BE2C (cell line): ENCODE measurements around the gene NIT2. TPM values are rescaled to one million over a fixed set of nuclear protein-coding genes. Genes with fewer than 3 reads are reported as not detected.
A peak's percentile ranks its signal among the peaks of the same experiment; 100 is the strongest.

Experiments
- DNase-seq: peaks from one replicate; pipeline ENCODE4 v3.0.0-alpha.2; 2020
- H3K27me3 ChIP-seq: fragments of 250-450 bp; sonication (Bioruptor Pico); 2 replicates; pipeline ENCODE4 v1.5.1; 2020; ENCODE audit warnings: mild to moderate bottlenecking
- H3K36me3 ChIP-seq: fragments of 250-450 bp; sonication (Bioruptor Pico); 2 replicates; pipeline ENCODE4 v1.5.1; 2020; ENCODE audit warnings: mild to moderate bottlenecking
- H3K4me1 ChIP-seq: fragments of 250-450 bp; sonication (Bioruptor Pico); 2 replicates; pipeline ENCODE4 v1.5.1; 2020
- H3K4me3 ChIP-seq: 2 replicates; pipeline ENCODE4 v1.5.1; 2011; ENCODE audit warnings: low read depth, low read length
- H3K9me3 ChIP-seq: fragments of 250-450 bp; sonication (Bioruptor Pico); 2 replicates; pipeline ENCODE4 v1.5.1; 2020
- polyA plus RNA-seq: library from polyadenylated mRNA; unstranded; fragments of >200 nt; gene quantifications from one replicate; pipeline ENCODE4 v1.2.1, GENCODE V29; 2012; ENCODE audit warnings: low read depth, missing spikeins; ENCODE audit not compliant: insufficient read length, insufficient read depth
- TF ChIP-seq, protein P1 (sequence below): IDR thresholded peaks from 2 replicates; pipeline ENCODE4 v1.5.1; 2012; ENCODE audit warnings: mild to moderate bottlenecking, low read depth, low read length

NIT2 gene
- polyA plus RNA-seq = 7.9 TPM

GRCh38 chr3:100334488-100335351, at the start of gene NIT2:
NIT2 (plus strand) TSS chr3:100334757; CDS start chr3:100334792, 35 bp downstream.
- Histone ChIP-seq H3K4me3 (peak within 1 kb of the TSS; percentile 70), H3K27me3 (no peaks in the 10 kb centered on the region), H3K4me1 (no peaks in the 10 kb centered on the region; the same call in 1 of the 2 replicates), H3K9me3 (no peaks in the 10 kb centered on the region), H3K36me3 (no peaks in the 10 kb centered on the region)
- peak; percentile 89 for DNase-seq
- TF ChIP-seq, protein P1, sequence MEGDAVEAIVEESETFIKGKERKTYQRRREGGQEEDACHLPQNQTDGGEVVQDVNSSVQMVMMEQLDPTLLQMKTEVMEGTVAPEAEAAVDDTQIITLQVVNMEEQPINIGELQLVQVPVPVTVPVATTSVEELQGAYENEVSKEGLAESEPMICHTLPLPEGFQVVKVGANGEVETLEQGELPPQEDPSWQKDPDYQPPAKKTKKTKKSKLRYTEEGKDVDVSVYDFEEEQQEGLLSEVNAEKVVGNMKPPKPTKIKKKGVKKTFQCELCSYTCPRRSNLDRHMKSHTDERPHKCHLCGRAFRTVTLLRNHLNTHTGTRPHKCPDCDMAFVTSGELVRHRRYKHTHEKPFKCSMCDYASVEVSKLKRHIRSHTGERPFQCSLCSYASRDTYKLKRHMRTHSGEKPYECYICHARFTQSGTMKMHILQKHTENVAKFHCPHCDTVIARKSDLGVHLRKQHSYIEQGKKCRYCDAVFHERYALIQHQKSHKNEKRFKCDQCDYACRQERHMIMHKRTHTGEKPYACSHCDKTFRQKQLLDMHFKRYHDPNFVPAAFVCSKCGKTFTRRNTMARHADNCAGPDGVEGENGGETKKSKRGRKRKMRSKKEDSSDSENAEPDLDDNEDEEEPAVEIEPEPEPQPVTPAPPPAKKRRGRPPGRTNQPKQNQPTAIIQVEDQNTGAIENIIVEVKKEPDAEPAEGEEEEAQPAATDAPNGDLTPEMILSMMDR = no peak

GRCh38 chr3:100288288-100288894, 46.2 kb upstream of the NIT2 start:
- H3K27me3 ChIP-seq = no peaks in the 10 kb centered on the region
- TF ChIP-seq, protein P1 = no peak
- H3K36me3 ChIP-seq = no peaks in the 10 kb centered on the region
- H3K4me3 ChIP-seq = no peak overlapping the region
- no peaks in the 10 kb centered on the region for H3K4me1 ChIP-seq
- DNase-seq = no peak
- no peaks in the 10 kb centered on the region for H3K9me3 ChIP-seq

DNA sequence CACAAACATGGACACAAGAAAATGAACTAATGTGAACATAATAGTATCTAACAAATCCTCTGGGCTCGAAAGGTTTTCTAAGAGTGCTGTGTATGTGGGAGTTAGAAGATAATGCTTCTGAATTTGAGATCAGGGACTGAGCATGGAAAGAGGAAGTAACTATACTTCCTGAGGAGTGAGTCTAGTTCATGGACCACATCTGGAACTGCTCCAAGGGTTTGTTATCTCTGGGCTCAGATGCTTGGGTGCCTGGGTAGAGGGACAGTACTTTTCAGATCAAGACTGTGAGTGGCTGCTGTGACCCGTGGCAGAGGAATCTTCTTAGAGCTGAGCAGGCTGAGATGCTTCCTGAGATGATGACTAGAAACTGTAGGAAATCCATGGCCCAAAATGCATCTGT, 45.2 kb upstream of the NIT2 start:
- no peak for DNase-seq
- H3K27me3 ChIP-seq = no peaks in the 10 kb centered on the region
- H3K4me1 ChIP-seq = no peaks in the 10 kb centered on the region
- TF ChIP-seq, protein P1 = no peak
- no peak overlapping the region for H3K4me3 ChIP-seq
- H3K9me3 ChIP-seq = no peaks in the 10 kb centered on the region
- H3K36me3 ChIP-seq = no peaks in the 10 kb centered on the region

DNA sequence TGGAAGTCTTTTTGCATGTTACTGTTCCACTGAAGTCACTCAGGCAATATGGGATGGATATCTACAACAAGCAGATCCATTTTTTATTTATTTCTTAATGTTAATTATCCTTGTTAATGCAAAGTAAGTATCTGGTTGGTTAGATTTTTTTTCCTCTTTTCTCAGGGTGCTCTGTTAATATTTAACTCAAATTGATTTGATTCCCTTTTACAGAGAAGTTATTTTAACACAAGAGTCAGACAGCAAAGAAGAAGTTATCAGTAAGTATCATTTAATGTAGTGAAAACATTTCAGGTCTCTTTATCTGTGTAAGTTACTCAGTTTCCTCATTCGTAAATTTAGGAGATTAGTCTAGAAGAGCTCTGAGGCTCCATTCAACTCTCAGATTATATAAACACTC, 39.5 kb upstream of the NIT2 start:
- DNase-seq = no peak
- TF ChIP-seq, protein P1 = no peak
- Histone ChIP-seq H3K27me3 (no peaks in the 10 kb centered on the region), H3K36me3 (peaks cover 4% of the 10 kb centered on the region), H3K4me1 (no peaks in the 10 kb centered on the region), H3K4me3 (no peak overlapping the region), H3K9me3 (no peaks in the 10 kb centered on the region)

DNA sequence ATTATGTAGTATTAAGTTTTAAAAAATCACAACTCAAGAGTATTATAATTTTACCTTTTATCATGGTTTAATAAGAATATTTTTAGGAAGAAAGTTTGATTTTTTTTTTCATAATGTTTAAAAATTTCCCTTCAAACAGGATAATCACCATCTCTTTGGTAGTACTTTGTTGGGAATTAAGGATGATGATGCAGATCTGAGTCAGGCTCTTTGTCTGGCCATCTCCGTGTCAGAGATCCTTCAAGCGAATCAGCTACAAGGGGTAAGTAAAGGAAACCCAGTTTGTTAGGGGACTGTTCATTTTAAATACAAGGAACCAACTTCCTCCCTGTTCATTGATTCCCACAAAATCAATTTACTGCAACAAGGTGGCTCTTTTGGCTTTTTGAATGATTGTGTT, 36.8 kb upstream of the NIT2 start:
- Histone ChIP-seq H3K36me3 (peaks cover 4% of the 10 kb centered on the region), H3K4me1 (no peaks in the 10 kb centered on the region), H3K4me3 (no peak overlapping the region), H3K27me3 (no peaks in the 10 kb centered on the region), H3K9me3 (no peaks in the 10 kb centered on the region)
- TF ChIP-seq, protein P1 = no peak
- DNase-seq = no peak

- DNase-seq = no peak
- no peaks in the 10 kb centered on the region for H3K27me3 ChIP-seq
- H3K4me3 ChIP-seq = no peak overlapping the region
- TF ChIP-seq, protein P1 = no peak
- H3K4me1 ChIP-seq = no peaks in the 10 kb centered on the region
- H3K9me3 ChIP-seq = no peaks in the 10 kb centered on the region
- H3K36me3 ChIP-seq = peaks cover 4% of the 10 kb centered on the region
Observed at GRCh38 chr3:100299016-100299415, 35.5 kb upstream of the NIT2 start.
